CD4-positive, alpha-beta memory T cell (primary cell): ENCODE measurements around the gene KBTBD12. TPM values are rescaled to one million over a fixed set of nuclear protein-coding genes. Genes with fewer than 3 reads are reported as not detected.

ENCODE experiments used
- CTCF ChIA-PET: fragments of 350-600 bp; sonication (Branson Sonifier 250); formaldehyde crosslinking; loops from one replicate; lab custom pipeline; 2021; ENCODE audit warnings: inconsistent platforms; ENCODE audit not compliant: partially characterized antibody; lab: Charles Lee
- POLR2A ChIA-PET: fragments of 350-600 bp; sonication (Branson Sonifier 250); formaldehyde crosslinking; loops from one replicate; lab custom pipeline; 2021; ENCODE audit not compliant: partially characterized antibody; lab: Charles Lee
- DNase-seq, 5 donors: peaks; one replicate each; pipeline versions ENCODE4 v3.0.0 to v3.0.0-alpha.2; 2020 to 2022; ENCODE audit warnings: mixed read lengths in 1 of 5
- H3K27ac ChIP-seq: one replicate; pipeline ENCODE4 v1.7.0; 2013; ENCODE audit warnings: low read depth, low read length
- H3K27me3 ChIP-seq: 2 replicates; pipeline ENCODE4 v1.7.0; 2013; ENCODE audit warnings: mild to moderate bottlenecking, low read length, moderate library complexity; ENCODE audit not compliant: insufficient read depth
- H3K36me3 ChIP-seq: 2 replicates; pipeline ENCODE4 v1.7.0; 2013; ENCODE audit warnings: mild to moderate bottlenecking, low read length, moderate library complexity; ENCODE audit not compliant: insufficient read depth
- H3K4me1 ChIP-seq: 2 replicates; pipeline ENCODE4 v1.7.0; 2013; ENCODE audit warnings: mild to moderate bottlenecking, low read length, moderate library complexity; ENCODE audit not compliant: insufficient read depth
- H3K4me3 ChIP-seq, 2 donors: one replicate each; pipeline ENCODE4 v1.7.0; 2013; ENCODE audit warnings: low read length in 2 of 2, mild to moderate bottlenecking in 1 of 2
- H3K9me3 ChIP-seq, 2 donors: one replicate each; pipeline ENCODE4 v1.7.0; 2013; ENCODE audit warnings: low read length in 2 of 2, control low read depth in 1 of 2; ENCODE audit not compliant: control insufficient read depth in 1 of 2
- H3K27ac Mint-ChIP-seq, 7 donors: one replicate each; pipeline ENCODE4 v1.8.0; 2020 to 2021; ENCODE audit warnings: mixed read lengths in 7 of 7, mild to moderate bottlenecking in 6 of 7, inconsistent platforms in 3 of 7, moderate library complexity in 3 of 7
- H3K27me3 Mint-ChIP-seq, 2 donors: one replicate each; pipeline ENCODE4 v1.8.0; 2020 to 2021; ENCODE audit warnings: mixed read lengths in 2 of 2
- H3K36me3 Mint-ChIP-seq, 2 donors: one replicate each; pipeline ENCODE4 v1.8.0; 2020 to 2021; ENCODE audit warnings: mixed read lengths in 2 of 2, inconsistent platforms in 1 of 2, mild to moderate bottlenecking in 1 of 2
- H3K4me1 Mint-ChIP-seq, 4 donors: one replicate each; pipeline ENCODE4 v1.8.0; 2020 to 2021; ENCODE audit warnings: mixed read lengths in 4 of 4, mild to moderate bottlenecking in 1 of 4
- H3K4me3 Mint-ChIP-seq, 8 donors: one replicate each; pipeline ENCODE4 v1.8.0; 2020 to 2021; ENCODE audit warnings: mixed read lengths in 8 of 8, mild to moderate bottlenecking in 7 of 8, moderate library complexity in 6 of 8, inconsistent platforms in 3 of 8
- H3K9me3 Mint-ChIP-seq, 8 donors: one replicate each; pipeline ENCODE4 v1.8.0; 2020 to 2021; ENCODE audit warnings: mixed read lengths in 8 of 8, mild to moderate bottlenecking in 5 of 8, inconsistent platforms in 3 of 8, moderate library complexity in 1 of 8
- intact Hi-C: fragments of 100-400 bp; cut with micrococcal nuclease; formaldehyde crosslinking; loops from one replicate; pipeline ENCODE4 v1.15.1; 2023
- polyA plus RNA-seq, 2 donors: library from polyadenylated mRNA; unstranded; fragments of 300-500 nt; fragmentation: Illumina TruSeq; gene quantifications; one replicate each; pipeline ENCODE4 v1.2.3, GENCODE V29; 2021
- total RNA-seq, 2 experiments: library from RNA; stranded (reverse); gene quantifications; one replicate each; pipeline ENCODE4 v1.2.3, GENCODE V29; 2021

The KBTBD12 gene
- total and polyA plus RNA-seq, 4 experiments from 2014 or later, result 0.06 TPM; not detected in 3

DNA sequence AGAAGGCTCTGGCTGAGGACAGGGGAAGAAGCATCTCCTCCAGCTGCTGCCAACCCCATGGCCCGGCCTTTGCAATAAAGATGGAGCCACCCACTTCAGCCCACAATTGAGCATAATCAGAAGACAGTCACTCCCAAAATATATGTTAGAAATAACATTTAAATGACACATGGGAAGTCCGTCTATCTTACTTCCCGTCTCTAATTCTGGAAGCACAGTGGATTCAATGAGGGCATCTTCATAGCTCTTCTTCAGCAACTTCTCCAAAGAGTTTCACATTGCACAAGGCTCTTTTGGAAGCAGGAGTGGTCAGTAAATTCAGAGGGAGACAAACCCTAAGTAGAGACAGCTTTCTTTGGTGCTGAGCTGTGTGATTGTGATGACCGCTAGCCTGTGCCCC is 70.2 kb downstream of the KBTBD12 start:
- ChIA-PET CTCF (no interaction called here), POLR2A (no interaction called here)
- Mint-ChIP-seq H3K36me3 (peaks cover 0 to 7% of the 10 kb centered on the region in 2 donors), H3K9me3 (peaks cover 0 to 2% (median 0%) of the 10 kb centered on the region in 8 donors), H3K4me1 (no peaks in the 10 kb centered on the region), H3K4me3 (no peak overlapping the region), H3K27me3 (peaks cover 2 to 5% of the 10 kb centered on the region in 2 donors), H3K27ac (no peak overlapping the region)
- intact Hi-C loops, result no loop called here
- H3K27ac ChIP-seq, result no peak overlapping the region
- H3K36me3 ChIP-seq, result no peaks in the 10 kb centered on the region
- no peaks in the 10 kb centered on the region for H3K27me3 ChIP-seq
- H3K4me1 ChIP-seq, result no peaks in the 10 kb centered on the region
- H3K9me3 ChIP-seq, result no peaks in the 10 kb centered on the region
- no peak overlapping the region for H3K4me3 ChIP-seq
- DNase-seq, result no peak

DNA sequence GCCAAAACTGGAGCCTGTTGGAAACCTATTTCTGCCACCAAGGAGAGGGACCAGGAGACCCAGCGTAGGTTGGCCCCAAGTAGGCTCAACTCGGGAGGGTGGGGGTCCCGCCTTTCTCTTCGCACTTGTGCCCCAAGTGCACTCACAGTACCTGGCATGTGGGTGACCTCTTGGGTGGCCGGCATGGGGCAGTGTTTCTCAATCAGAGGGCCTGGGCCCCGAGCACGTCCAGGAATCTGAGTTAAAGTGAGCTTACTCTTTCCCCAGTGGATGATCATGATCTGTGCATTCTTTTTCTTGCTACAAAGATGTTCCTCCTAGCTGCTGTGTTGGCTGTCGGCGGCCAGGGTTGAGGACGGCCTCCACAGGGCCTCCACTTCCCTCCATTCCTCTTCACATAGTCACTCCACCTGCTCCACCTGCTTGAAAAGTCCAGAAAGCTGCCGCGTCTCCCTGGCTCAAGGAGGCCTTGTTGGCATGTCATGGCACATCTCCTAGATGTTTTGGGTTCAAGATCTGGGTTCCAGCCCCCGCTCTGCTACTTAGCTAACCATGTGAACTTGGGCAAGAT is 70.7 kb downstream of the KBTBD12 start:
- Histone ChIP-seq H3K4me1 (no peaks in the 10 kb centered on the region), H3K36me3 (no peaks in the 10 kb centered on the region), H3K9me3 (no peaks in the 10 kb centered on the region), H3K4me3 (no peak overlapping the region), H3K27ac (no peak overlapping the region), H3K27me3 (no peaks in the 10 kb centered on the region)
- Mint-ChIP-seq H3K4me1 (no peaks in the 10 kb centered on the region), H3K36me3 (peaks cover 0 to 7% of the 10 kb centered on the region in 2 donors), H3K4me3 (no peak overlapping the region), H3K27me3 (peaks cover 2 to 5% of the 10 kb centered on the region in 2 donors), H3K9me3 (peaks cover 0 to 2% (median 0%) of the 10 kb centered on the region in 8 donors), H3K27ac (no peak overlapping the region)
- DNase-seq, result no peak
- intact Hi-C loops, result no loop called here
- POLR2A ChIA-PET, result no interaction called here
- CTCF ChIA-PET, result no interaction called here

GRCh38 chr3:127986803-127987202 is 71.8 kb downstream of the KBTBD12 start:
- peak overlapping the region in 1 of 7 donors; percentile 28 for H3K27ac Mint-ChIP-seq
- intact Hi-C loops, result no loop called here
- H3K27ac ChIP-seq, result no peak overlapping the region
- ChIA-PET POLR2A (no interaction called here), CTCF (no interaction called here)
- no peaks in the 10 kb centered on the region for H3K27me3 ChIP-seq
- peaks cover 0 to 3% of the 10 kb centered on the region in 2 donors for H3K36me3 Mint-ChIP-seq
- DNase-seq, result no peak
- no peaks in the 10 kb centered on the region for H3K4me1 ChIP-seq
- H3K27me3 Mint-ChIP-seq, result peaks cover 2 to 5% of the 10 kb centered on the region in 2 donors
- no peak overlapping the region for H3K4me3 Mint-ChIP-seq
- no peak overlapping the region for H3K4me3 ChIP-seq
- H3K4me1 Mint-ChIP-seq, result no peaks in the 10 kb centered on the region
- no peaks in the 10 kb centered on the region for H3K9me3 ChIP-seq
- H3K9me3 Mint-ChIP-seq, result no peaks in the 10 kb centered on the region
- H3K36me3 ChIP-seq, result no peaks in the 10 kb centered on the region

DNA sequence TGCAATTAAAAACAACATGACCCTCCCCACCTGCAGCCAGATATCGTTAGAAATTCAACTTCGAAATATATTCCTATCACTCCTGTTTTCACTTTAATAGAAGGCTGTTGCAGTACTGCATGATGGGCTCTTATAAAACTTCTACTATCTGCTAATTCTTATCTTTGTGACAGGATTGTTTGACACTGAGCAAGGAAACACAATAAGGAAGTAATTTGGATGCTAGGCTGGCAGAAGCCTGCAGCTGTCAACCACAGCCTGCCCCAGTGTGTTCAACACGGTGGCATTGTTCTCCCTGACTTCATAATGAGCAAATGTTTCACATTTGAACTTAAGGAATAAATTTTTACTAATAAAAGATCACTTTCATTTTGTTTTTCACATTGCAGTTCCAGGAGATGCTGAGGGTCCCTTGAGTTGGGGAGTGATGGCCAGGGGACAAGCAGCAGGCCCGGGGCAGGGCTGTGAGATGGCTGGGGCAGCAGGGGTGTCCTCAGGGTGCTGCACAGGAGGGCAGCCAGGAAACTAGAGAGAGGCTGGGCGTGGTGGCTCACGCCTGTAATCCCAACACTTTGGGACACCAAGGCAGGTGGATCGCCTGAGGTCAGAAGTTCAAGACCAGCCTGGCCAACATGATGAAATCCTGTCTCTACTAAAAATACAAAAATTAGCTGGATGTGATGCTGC is 72.4 kb downstream of the KBTBD12 start:
- CTCF ChIA-PET, result no interaction called here
- POLR2A ChIA-PET, result no interaction called here
- no peaks in the 10 kb centered on the region for H3K9me3 ChIP-seq
- no peaks in the 10 kb centered on the region for H3K9me3 Mint-ChIP-seq
- intact Hi-C loops, result no loop called here
- no peak overlapping the region for H3K4me3 Mint-ChIP-seq
- H3K27ac ChIP-seq, result no peak overlapping the region
- H3K27me3 ChIP-seq, result no peaks in the 10 kb centered on the region
- no peaks in the 10 kb centered on the region for H3K4me1 Mint-ChIP-seq
- no peak overlapping the region for H3K27ac Mint-ChIP-seq
- H3K36me3 ChIP-seq, result no peaks in the 10 kb centered on the region
- no peak overlapping the region for H3K4me3 ChIP-seq
- H3K4me1 ChIP-seq, result no peaks in the 10 kb centered on the region
- H3K36me3 Mint-ChIP-seq, result peaks cover 0 to 3% of the 10 kb centered on the region in 2 donors
- H3K27me3 Mint-ChIP-seq, result peaks cover 2 to 5% of the 10 kb centered on the region in 2 donors
- DNase-seq, result no peak

DNA sequence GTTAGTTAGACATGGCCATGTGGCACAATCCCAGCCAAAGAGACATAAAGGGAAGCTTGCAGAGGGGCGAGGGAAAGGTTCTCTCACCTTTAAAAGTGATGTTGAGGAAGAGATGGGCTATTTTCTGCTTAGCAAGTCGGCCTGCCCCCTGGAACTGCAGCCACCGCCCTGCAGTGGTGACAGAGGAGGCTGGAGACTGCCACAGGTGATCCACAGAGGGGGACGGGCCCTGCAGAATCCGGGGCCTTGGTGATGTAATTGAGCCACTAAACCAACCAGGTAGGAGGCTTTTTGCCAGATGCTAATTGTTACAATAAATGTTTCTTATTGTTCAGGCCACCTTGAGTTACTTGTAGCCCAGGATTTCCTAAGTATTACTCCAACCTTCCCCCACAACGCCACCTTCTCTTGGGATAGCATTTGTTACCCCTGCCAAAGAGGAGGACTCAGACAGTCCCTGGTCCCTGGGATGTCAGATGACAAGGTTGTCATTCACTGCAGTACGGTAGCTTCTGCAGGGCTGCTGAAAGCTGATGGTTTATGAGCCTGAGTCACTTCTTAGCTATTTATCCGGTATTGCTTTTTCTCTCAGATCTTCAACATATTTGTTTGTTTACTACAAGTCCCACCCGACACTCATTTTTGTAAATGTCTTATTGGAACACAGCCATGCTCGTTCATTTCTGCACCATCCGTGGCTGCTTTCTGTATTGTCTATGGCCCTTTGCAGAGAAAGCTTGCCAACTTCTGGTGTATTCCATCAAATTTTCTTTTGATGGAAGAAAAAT is 73.9 kb downstream of the KBTBD12 start:
- DNase-seq, result no peak
- peaks cover 0 to 1% of the 10 kb centered on the region in 2 donors for H3K27me3 Mint-ChIP-seq
- H3K36me3 ChIP-seq, result no peaks in the 10 kb centered on the region
- H3K27ac ChIP-seq, result no peak overlapping the region
- no peaks in the 10 kb centered on the region for H3K27me3 ChIP-seq
- intact Hi-C loops, result no loop called here
- ChIA-PET POLR2A (no interaction called here), CTCF (no interaction called here)
- H3K4me3 ChIP-seq, result no peak overlapping the region
- H3K4me1 Mint-ChIP-seq, result no peaks in the 10 kb centered on the region
- H3K9me3 ChIP-seq, result no peaks in the 10 kb centered on the region
- H3K4me3 Mint-ChIP-seq, result no peak overlapping the region
- peaks cover 0 to 3% of the 10 kb centered on the region in 2 donors for H3K36me3 Mint-ChIP-seq
- H3K27ac Mint-ChIP-seq, result no peak overlapping the region
- no peaks in the 10 kb centered on the region for H3K9me3 Mint-ChIP-seq
- H3K4me1 ChIP-seq, result no peaks in the 10 kb centered on the region

- CTCF ChIA-PET, result no interaction called here
- Mint-ChIP-seq H3K36me3 (peaks cover 0 to 3% of the 10 kb centered on the region in 2 donors), H3K9me3 (no peaks in the 10 kb centered on the region), H3K27ac (no peak overlapping the region), H3K27me3 (peaks cover 0 to 5% of the 10 kb centered on the region in 2 donors), H3K4me1 (no peaks in the 10 kb centered on the region), H3K4me3 (no peak overlapping the region)
- no peak for DNase-seq
- intact Hi-C loops, result no loop called here
- no peaks in the 10 kb centered on the region for H3K27me3 ChIP-seq
- POLR2A ChIA-PET, result no interaction called here
- H3K9me3 ChIP-seq, result no peaks in the 10 kb centered on the region
- no peak overlapping the region for H3K27ac ChIP-seq
- H3K4me3 ChIP-seq, result no peak overlapping the region
- no peaks in the 10 kb centered on the region for H3K4me1 ChIP-seq
- no peaks in the 10 kb centered on the region for H3K36me3 ChIP-seq
These were observed 75.0 kb downstream of the KBTBD12 start for GRCh38 chr3:127990051-127990450.

DNA sequence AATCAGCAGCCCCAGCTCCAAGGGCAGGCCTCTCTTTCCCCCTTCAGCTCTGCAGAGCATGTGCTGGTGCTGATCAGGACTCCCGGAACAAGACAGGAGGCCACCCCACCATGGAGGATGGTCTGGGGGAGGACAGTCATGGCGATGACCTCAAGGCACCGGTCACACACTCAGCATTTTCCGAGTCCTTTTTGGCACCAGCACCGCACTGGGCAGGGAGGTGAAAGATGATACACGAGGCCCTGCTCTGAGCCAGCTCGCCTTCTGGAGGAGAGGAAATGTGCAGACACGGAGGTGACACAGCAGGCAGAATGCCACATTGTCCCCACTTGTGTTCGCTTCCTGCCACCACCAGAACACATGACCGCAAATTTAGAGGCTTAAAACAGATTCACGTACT is 75.4 kb downstream of the KBTBD12 start:
- H3K36me3 Mint-ChIP-seq, result peaks cover 0 to 3% of the 10 kb centered on the region in 2 donors
- Histone ChIP-seq H3K4me3 (no peak overlapping the region), H3K9me3 (no peaks in the 10 kb centered on the region), H3K27me3 (no peaks in the 10 kb centered on the region), H3K27ac (no peak overlapping the region), H3K4me1 (no peaks in the 10 kb centered on the region), H3K36me3 (no peaks in the 10 kb centered on the region)
- intact Hi-C loops, result no loop called here
- H3K9me3 Mint-ChIP-seq, result no peaks in the 10 kb centered on the region
- ChIA-PET POLR2A (no interaction called here), CTCF (no interaction called here)
- DNase-seq, result no peak
- H3K27me3 Mint-ChIP-seq, result peaks cover 0 to 5% of the 10 kb centered on the region in 2 donors
- H3K4me3 Mint-ChIP-seq, result no peak overlapping the region
- no peak overlapping the region for H3K27ac Mint-ChIP-seq
- H3K4me1 Mint-ChIP-seq, result no peaks in the 10 kb centered on the region
